MM.1S (cell line): ENCODE results near the gene KCNJ16.

Experiments
- DNase-seq: peaks from one replicate; pipeline ENCODE4 v3.0.0-alpha.2; 2015
- H2AFZ ChIP-seq: fragments of 300-600 bp; sonication (generic); 2 replicates; pipeline ENCODE4 v1.6.0; 2016; ENCODE audit warnings: antibody characterized with exemption, low read length
- H3F3A ChIP-seq: fragments of 300-600 bp; sonication (generic); 2 replicates; pipeline ENCODE4 v1.6.1; 2016; ENCODE audit warnings: mild to moderate bottlenecking, antibody characterized with exemption, low read length, moderate library complexity, mixed read lengths; ENCODE audit not compliant: insufficient read depth
- H3K27ac ChIP-seq: fragments of 300-600 bp; sonication (generic); 2 replicates; pipeline ENCODE4 v1.5.1; 2016; ENCODE audit warnings: mild to moderate bottlenecking, low read length
- H3K27me3 ChIP-seq: fragments of 300-600 bp; sonication (generic); replicated peaks from 2 replicates; pipeline ENCODE4 v1.6.0; 2016; ENCODE audit warnings: low read length; ENCODE audit not compliant: insufficient read depth
- H3K36me3 ChIP-seq: fragments of 300-600 bp; sonication (generic); replicated peaks from 2 replicates; pipeline ENCODE4 v1.6.1; 2016; ENCODE audit warnings: mild to moderate bottlenecking, low read length, mixed read lengths; ENCODE audit not compliant: insufficient read depth
- H3K4me1 ChIP-seq: fragments of 300-600 bp; sonication (generic); 2 replicates; pipeline ENCODE4 v1.6.1; 2016; ENCODE audit warnings: low read length, mixed read lengths
- H3K4me2 ChIP-seq: fragments of 300-600 bp; sonication (generic); 2 replicates; pipeline ENCODE4 v1.6.0; 2016; ENCODE audit warnings: low read depth, low read length
- H3K4me3 ChIP-seq: fragments of 300-600 bp; sonication (generic); 2 replicates; pipeline ENCODE4 v1.5.1; 2016; ENCODE audit warnings: low read length, mixed read lengths
- H3K79me2 ChIP-seq: fragments of 300-600 bp; sonication (generic); 2 replicates; pipeline ENCODE4 v1.6.1; 2016; ENCODE audit warnings: mixed run types, low read length, mixed read lengths
- H3K9ac ChIP-seq: fragments of 300-600 bp; sonication (generic); 2 replicates; pipeline ENCODE4 v1.6.1; 2016; ENCODE audit warnings: low read length, mixed read lengths
- H3K9me2 ChIP-seq: fragments of 300-600 bp; sonication (generic); replicated peaks from 2 replicates; pipeline ENCODE4 v1.6.1; 2016; ENCODE audit warnings: mild to moderate bottlenecking, low read length, mixed read lengths; ENCODE audit not compliant: insufficient read depth
- H3K9me3 ChIP-seq: fragments of 300-600 bp; sonication (generic); replicated peaks from 2 replicates; pipeline ENCODE4 v1.6.1; 2016; ENCODE audit warnings: mild to moderate bottlenecking, low read length, mixed read lengths; ENCODE audit not compliant: insufficient read depth
- H4K20me1 ChIP-seq: fragments of 300-600 bp; sonication (generic); 2 replicates; pipeline ENCODE4 v1.6.1; 2016; ENCODE audit warnings: mild to moderate bottlenecking, low read length, moderate library complexity, mixed read lengths; ENCODE audit not compliant: insufficient read depth
- CTCF ChIP-seq: fragments of 300-600 bp; sonication (generic); IDR thresholded peaks from 2 replicates; pipeline ENCODE4 v1.5.1; 2016; ENCODE audit warnings: antibody characterized with exemption, low read length, mixed read lengths
- EZH2 ChIP-seq: fragments of 300-600 bp; sonication (generic); optimal IDR thresholded peaks from 2 replicates; pipeline ENCODE3; 2017; ENCODE audit warnings: low read depth, mild to moderate bottlenecking, antibody characterized with exemption, low read length, mixed read lengths
- EZH2phosphoT487 ChIP-seq: fragments of 300-600 bp; sonication (generic); IDR thresholded peaks from 2 replicates; pipeline ENCODE4 v1.6.1; 2018; ENCODE audit warnings: antibody characterized with exemption, low read length

Gene KCNJ16

GRCh38 chr17:70168977-70169708 is 94.1 kb downstream of the KCNJ16 start, which contains the start of gene KCNJ2:
KCNJ2 (plus strand) TSS chr17:70169532; CDS start chr17:70175040, 5,508 bp downstream.
- peak within 1 kb of the TSS; percentile 73 for H3K4me3 ChIP-seq
- peak within 1 kb of the TSS; percentile 88 for H2AFZ ChIP-seq
- no peaks in the 10 kb centered on the region for H3K4me1 ChIP-seq

GRCh38 chr17:70169709-70170597 is 94.9 kb downstream of the KCNJ16 start:
- Histone ChIP-seq H3K9me2 (no peaks in the 10 kb centered on the region), H3K27me3 (peaks cover 4% of the 10 kb centered on the region; the same call in 1 of the 2 replicates), H3K79me2 (no peaks in the 10 kb centered on the region), H3F3A (no peaks in the 10 kb centered on the region), H4K20me1 (no peaks in the 10 kb centered on the region), H3K4me1 (no peaks in the 10 kb centered on the region), H2AFZ (peak overlapping the region; percentile 88), H3K4me2 (peak overlapping the region; percentile 93), H3K9ac (no peak overlapping the region; the same call in 1 of the 2 replicates), H3K27ac (no peak overlapping the region), H3K4me3 (peak overlapping the region; percentile 61), H3K36me3 (no peaks in the 10 kb centered on the region), H3K9me3 (no peaks in the 10 kb centered on the region)
- no peak for DNase-seq
- TF ChIP-seq EZH2 (no peak), CTCF (no peak), EZH2phosphoT487 (no peak)

More at GRCh38 chr17:70168977-70169708, 94.1 kb downstream of the KCNJ16 start, which contains the start of gene KCNJ2:
- Histone ChIP-seq H3K79me2 (no peaks in the 10 kb centered on the region), H3K27me3 (peaks cover 4% of the 10 kb centered on the region; the same call in 1 of the 2 replicates), H3K4me2 (peak within 1 kb of the TSS; percentile 93), H4K20me1 (no peaks in the 10 kb centered on the region), H3K9me3 (no peaks in the 10 kb centered on the region), H3K9me2 (no peaks in the 10 kb centered on the region), H3F3A (no peaks in the 10 kb centered on the region), H3K27ac (no peak within 1 kb of the TSS), H3K9ac (peak within 1 kb of the TSS; percentile 44; the same call in 1 of the 2 replicates), H3K36me3 (no peaks in the 10 kb centered on the region)
- peak; percentile 85 for DNase-seq
- TF ChIP-seq EZH2phosphoT487 = no peak
- TF ChIP-seq EZH2 = no peak
- TF ChIP-seq CTCF = no peak

- TF ChIP-seq CTCF (no peak), EZH2phosphoT487 (no peak), EZH2 (no peak)
Observed at GRCh38 chr17:70171159-70171558, 96.1 kb downstream of the KCNJ16 start.

More at GRCh38 chr17:70171159-70171558, 96.1 kb downstream of the KCNJ16 start:
- no peak overlapping the region for H3K27ac ChIP-seq
- no peaks in the 10 kb centered on the region for H3K9me2 ChIP-seq
- no peak overlapping the region for H3K9ac ChIP-seq
- peaks cover 4% of the 10 kb centered on the region; the same call in 1 of the 2 replicates for H3K27me3 ChIP-seq
- H3K9me3 ChIP-seq = no peaks in the 10 kb centered on the region
- H3K36me3 ChIP-seq = no peaks in the 10 kb centered on the region
- no peaks in the 10 kb centered on the region for H4K20me1 ChIP-seq
- no peak for DNase-seq
- H3K4me2 ChIP-seq = no peak overlapping the region
- H3F3A ChIP-seq = no peaks in the 10 kb centered on the region
- no peaks in the 10 kb centered on the region for H3K79me2 ChIP-seq
- no peak overlapping the region for H3K4me3 ChIP-seq
- H2AFZ ChIP-seq = no peak overlapping the region
- no peaks in the 10 kb centered on the region for H3K4me1 ChIP-seq
